Measurements from ENCODE around the gene SPECC1.

DNA sequence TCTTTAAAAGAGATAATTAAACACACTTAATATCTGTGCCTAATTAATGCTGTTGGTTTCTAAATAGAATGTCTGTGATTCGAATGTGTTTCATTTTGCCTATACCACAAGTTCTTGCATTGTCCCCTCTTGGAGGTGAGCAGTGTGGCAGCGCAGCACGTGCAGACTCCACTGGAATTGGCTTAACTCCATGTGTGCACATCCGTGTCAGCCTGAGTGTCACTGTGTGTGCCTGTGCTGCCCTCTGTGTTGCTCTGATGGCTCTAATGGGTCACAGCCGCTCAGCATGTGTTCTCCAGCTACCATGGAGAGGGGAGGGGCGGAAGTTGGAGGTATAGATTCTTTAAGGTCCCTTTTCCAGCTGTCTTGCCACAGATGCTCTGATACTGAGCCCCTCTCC lies 226.6 kb downstream of the SPECC1 start:
- TF ChIP-seq EP300 (IDR thresholded peaks at IDR 0.05; ENCODE audit: low read length) (no peak), TCF7 (IDR thresholded peaks at IDR 0.05; ENCODE audit: borderline replicate concordance) (no peak), RFX5 (IDR thresholded peaks at IDR 0.05; ENCODE audit: low read depth, low read length) (no peak), DIDO1 (tag; IDR thresholded peaks at IDR 0.05; ENCODE audit: low read depth) (no peak), JUN (IDR thresholded peaks at IDR 0.05; ENCODE audit: borderline replicate concordance, low read depth, low read length) (no peak), JUN (CRISPR knock-in tag; IDR thresholded peaks at IDR 0.05; ENCODE audit: borderline replicate concordance) (no peak)
